HUES48 (cell line): ENCODE measurements around the gene SFI1.

ENCODE experiments used
- H3K27ac ChIP-seq: one replicate; pipeline ENCODE4 v1.7.0; 2013; ENCODE audit warnings: low read depth, low read length, inconsistent platforms
- H3K27me3 ChIP-seq: 2 replicates; pipeline ENCODE4 v1.6.1; 2013; ENCODE audit warnings: mild to moderate bottlenecking, low read length; ENCODE audit not compliant: control insufficient read depth, insufficient read depth
- H3K36me3 ChIP-seq: 2 replicates; pipeline ENCODE4 v1.6.1; 2013; ENCODE audit warnings: low read length; ENCODE audit not compliant: control insufficient read depth, insufficient read depth
- H3K4me1 ChIP-seq: 2 replicates; pipeline ENCODE4 v1.6.1; 2013; ENCODE audit warnings: mild to moderate bottlenecking, low read length; ENCODE audit not compliant: control insufficient read depth, insufficient read depth
- H3K4me3 ChIP-seq: 2 replicates; pipeline ENCODE4 v1.5.1; 2013; ENCODE audit warnings: mild to moderate bottlenecking, low read depth, low read length
- H3K9ac ChIP-seq: 2 replicates; pipeline ENCODE4 v1.6.1; 2013; ENCODE audit warnings: mild to moderate bottlenecking, low read depth, low read length, moderate library complexity
- H3K9me3 ChIP-seq: 2 replicates; pipeline ENCODE4 v1.6.1; 2013; ENCODE audit warnings: low read length; ENCODE audit not compliant: control insufficient read depth, insufficient read depth

The SFI1 gene

DNA sequence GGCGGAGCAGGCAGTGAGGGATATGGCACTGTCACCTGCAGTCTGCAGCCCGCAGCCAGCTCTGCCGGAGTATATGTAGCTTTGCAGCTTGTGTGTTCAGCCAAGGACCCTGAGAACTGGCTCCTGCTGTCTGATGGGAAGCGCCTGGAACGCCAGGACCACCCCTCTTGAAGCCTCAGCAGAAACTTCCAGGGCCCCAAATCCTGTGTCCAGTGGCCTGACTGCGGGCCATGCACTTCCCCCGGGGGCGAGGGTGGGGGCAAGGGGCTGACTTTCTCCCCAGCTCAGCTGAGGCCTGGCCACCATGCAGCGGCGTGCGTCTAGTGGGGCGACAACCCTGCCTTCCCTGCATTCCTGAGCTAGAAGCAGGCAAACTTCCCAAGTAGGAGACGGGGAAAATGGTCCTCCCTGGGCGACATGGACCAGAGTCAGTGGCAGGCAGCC, 133.4 kb downstream of the SFI1 start:
- H3K4me3 ChIP-seq = peak overlapping the region; percentile 84
- no peaks in the 10 kb centered on the region for H3K9me3 ChIP-seq
- peaks cover 28% of the 10 kb centered on the region for H3K4me1 ChIP-seq
- peak overlapping the region; percentile 80 for H3K27ac ChIP-seq
- 0 out of 2 replicates have a peak overlapping the region, but pooled peaks have one; percentile 2 for H3K9ac ChIP-seq
- H3K27me3 ChIP-seq = no peaks in the 10 kb centered on the region
- H3K36me3 ChIP-seq = peaks cover 9% of the 10 kb centered on the region

- Histone ChIP-seq H3K27ac (peak overlapping the region; percentile 80), H3K4me3 (peak overlapping the region; percentile 84), H3K27me3 (no peaks in the 10 kb centered on the region), H3K4me1 (peaks cover 20% of the 10 kb centered on the region), H3K9me3 (no peaks in the 10 kb centered on the region), H3K36me3 (peaks cover 9% of the 10 kb centered on the region), H3K9ac (peak overlapping the region; percentile 80)
Measured at GRCh38 chr22:31630331-31631329, 134.3 kb downstream of the SFI1 start.

GRCh38 chr22:31631436-31631835, 135.1 kb downstream of the SFI1 start:
- H3K27me3 ChIP-seq = no peaks in the 10 kb centered on the region

GRCh38 chr22:31635638-31636306, 139.4 kb downstream of the SFI1 start:
- no peak overlapping the region for H3K4me3 ChIP-seq
- H3K36me3 ChIP-seq = no peaks in the 10 kb centered on the region
- no peak overlapping the region for H3K9ac ChIP-seq
- no peaks in the 10 kb centered on the region for H3K9me3 ChIP-seq
- peaks cover 7% of the 10 kb centered on the region for H3K4me1 ChIP-seq
- H3K27ac ChIP-seq = no peak overlapping the region
- H3K27me3 ChIP-seq = no peaks in the 10 kb centered on the region

More at GRCh38 chr22:31631436-31631835, 135.1 kb downstream of the SFI1 start:
- H3K9me3 ChIP-seq = no peaks in the 10 kb centered on the region
- H3K36me3 ChIP-seq = peaks cover 9% of the 10 kb centered on the region
- peak overlapping the region; percentile 21 for H3K27ac ChIP-seq
- H3K4me3 ChIP-seq = peak overlapping the region; percentile 84; the same call in 1 of the 2 replicates
- peaks cover 13% of the 10 kb centered on the region for H3K4me1 ChIP-seq
- no peak overlapping the region for H3K9ac ChIP-seq

DNA sequence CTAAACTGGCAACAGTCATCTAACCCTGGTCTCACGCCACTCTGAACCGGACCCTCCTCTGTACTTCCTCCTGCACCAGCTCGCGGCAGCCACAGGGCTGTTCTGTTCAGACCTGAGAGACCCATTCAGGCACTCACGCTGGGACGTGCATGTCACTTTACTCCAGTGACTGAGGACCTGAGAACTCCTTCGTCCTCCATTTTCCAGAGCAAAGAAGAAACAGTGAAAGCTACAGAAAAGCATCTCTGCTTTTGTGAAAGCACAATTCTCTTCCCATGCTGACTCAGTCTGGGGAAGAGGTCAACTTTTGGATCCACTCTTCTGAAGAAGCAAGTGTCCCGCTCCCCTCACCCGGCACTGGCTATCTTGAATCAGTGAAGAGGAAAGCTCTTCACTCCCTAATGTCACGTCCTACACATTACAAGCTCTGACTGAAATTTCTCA, 141.1 kb downstream of the SFI1 start:
- Histone ChIP-seq H3K27me3 (no peaks in the 10 kb centered on the region), H3K4me1 (no peaks in the 10 kb centered on the region), H3K4me3 (no peak overlapping the region), H3K27ac (no peak overlapping the region), H3K9ac (no peak overlapping the region), H3K36me3 (no peaks in the 10 kb centered on the region), H3K9me3 (no peaks in the 10 kb centered on the region)

DNA sequence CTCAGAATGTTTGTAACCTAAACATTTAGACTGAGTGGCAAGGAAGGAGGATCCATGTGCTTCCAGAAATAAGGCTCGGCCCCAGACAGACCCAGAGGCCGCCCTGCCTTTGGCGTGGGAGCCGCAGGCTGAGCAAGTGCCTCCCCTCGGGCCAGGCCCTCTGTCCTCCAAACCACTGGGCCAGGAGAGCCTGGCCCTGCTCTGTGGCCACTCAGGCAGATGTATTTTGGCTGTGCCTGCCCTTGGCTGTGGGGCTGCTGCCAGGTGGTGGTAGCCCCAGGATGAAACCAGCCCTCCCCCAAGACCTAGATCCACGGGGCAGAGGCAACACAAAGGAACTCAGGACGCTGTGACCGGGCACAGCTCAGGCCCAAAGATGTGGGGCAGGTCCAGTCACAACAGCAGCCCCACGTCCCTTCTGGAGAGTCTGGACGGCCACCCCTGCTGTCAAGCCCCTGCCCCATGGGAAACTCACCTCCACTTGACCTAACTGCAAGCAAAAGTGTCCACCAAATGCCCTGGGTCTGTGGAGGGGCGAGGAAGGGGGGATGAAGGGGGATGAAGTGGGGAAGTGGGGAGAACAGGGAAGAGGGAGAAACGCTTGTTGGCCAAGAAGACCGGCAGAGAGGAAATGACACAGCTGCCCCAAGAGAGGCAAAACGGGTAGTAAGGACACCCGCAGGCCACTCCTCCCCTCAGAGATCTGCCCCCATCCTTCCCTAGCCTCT, 141.7 kb downstream of the SFI1 start:
- H3K27ac ChIP-seq = no peak overlapping the region
- H3K9me3 ChIP-seq = no peaks in the 10 kb centered on the region
- no peak overlapping the region for H3K4me3 ChIP-seq
- no peaks in the 10 kb centered on the region for H3K27me3 ChIP-seq
- no peaks in the 10 kb centered on the region for H3K36me3 ChIP-seq
- no peak overlapping the region for H3K9ac ChIP-seq
- no peaks in the 10 kb centered on the region for H3K4me1 ChIP-seq

DNA sequence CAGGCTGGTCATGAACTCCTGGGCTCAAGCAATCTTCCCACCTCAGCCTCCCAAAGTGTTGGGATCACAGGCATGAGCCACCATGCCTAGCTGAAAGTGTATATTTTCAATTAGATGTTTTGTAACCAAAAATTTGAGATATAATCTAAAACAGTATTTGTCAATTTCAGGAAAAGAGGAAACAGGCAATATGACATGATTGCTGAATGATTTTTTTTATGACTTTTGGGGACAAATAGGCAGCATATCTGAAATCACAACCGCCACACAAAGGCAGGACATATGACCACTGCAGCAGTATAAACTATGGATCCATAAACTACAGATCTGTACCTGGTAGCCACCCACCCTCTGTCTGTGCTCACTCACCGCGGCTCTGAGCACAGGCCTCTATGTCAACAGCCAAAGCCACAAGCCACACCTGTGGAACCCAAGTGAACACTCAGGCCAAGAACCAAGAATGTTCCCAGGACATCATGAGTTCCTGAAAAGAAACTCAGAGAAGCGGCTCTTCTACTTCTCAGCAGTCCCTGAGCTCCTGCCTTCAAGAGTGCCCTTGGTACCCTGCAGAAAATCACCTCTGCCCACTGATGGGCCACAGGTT, 143.2 kb downstream of the SFI1 start:
- H3K4me1 ChIP-seq = no peaks in the 10 kb centered on the region
- no peaks in the 10 kb centered on the region for H3K9me3 ChIP-seq
- no peak overlapping the region for H3K9ac ChIP-seq
- no peak overlapping the region for H3K27ac ChIP-seq
- H3K27me3 ChIP-seq = no peaks in the 10 kb centered on the region
- H3K4me3 ChIP-seq = no peak overlapping the region
- peaks cover 4% of the 10 kb centered on the region; the same call in 1 of the 2 replicates for H3K36me3 ChIP-seq

DNA sequence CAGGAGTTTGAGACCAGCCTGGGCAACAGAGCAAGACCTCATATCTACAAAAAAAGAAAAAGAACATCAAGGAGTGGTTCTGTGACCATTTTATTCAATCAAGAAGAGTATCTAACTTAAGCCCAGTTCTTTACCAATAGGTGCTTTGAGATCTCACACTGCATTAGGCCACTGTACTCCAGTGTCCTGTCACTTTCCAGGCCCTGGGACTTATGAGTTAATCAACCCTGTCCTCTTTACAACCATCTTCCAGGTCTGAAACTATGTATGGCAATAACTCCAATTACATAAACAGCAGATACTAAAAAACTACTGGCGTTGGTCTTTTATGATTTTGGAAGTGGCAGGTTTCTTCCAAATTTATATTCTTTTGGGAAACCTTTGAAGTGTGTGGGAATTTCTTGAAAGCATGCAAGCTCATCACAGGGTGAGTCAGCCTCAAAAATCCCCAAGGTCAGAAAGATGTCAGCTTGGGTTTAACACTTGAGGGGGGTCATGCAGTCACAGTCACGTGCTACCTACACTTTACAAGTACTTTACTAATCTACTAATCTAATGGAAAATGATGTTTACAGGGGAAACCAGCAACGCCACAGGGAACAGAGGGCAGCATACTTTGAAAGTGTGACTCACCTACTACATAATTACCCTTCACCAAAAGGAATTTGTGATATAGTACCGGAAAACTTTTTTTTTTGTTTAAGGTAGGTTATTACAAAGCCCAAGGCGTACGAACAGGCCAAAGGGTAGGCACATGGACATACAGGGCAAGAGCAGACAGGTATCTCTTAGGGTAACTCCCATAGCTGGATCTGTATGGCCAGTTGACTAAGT, 150.1 kb downstream of the SFI1 start:
- Histone ChIP-seq H3K9ac (no peak overlapping the region), H3K9me3 (no peaks in the 10 kb centered on the region), H3K4me3 (no peak overlapping the region), H3K27ac (peak overlapping the region; percentile 94), H3K36me3 (peaks cover 45% of the 10 kb centered on the region), H3K27me3 (no peaks in the 10 kb centered on the region), H3K4me1 (peaks cover 18% of the 10 kb centered on the region)

GRCh38 chr22:31647066-31647465, 150.7 kb downstream of the SFI1 start:
- H3K36me3 ChIP-seq = peaks cover 45% of the 10 kb centered on the region
- H3K9me3 ChIP-seq = no peaks in the 10 kb centered on the region
- peak overlapping the region; percentile 94 for H3K27ac ChIP-seq
- no peak overlapping the region for H3K4me3 ChIP-seq
- H3K4me1 ChIP-seq = peaks cover 18% of the 10 kb centered on the region
- H3K27me3 ChIP-seq = no peaks in the 10 kb centered on the region
- no peak overlapping the region for H3K9ac ChIP-seq
